ENCODE measurements around the gene NDUFC2. TPM values are rescaled to one million over a fixed set of nuclear protein-coding genes. Genes with fewer than 3 reads are reported as not detected.
"Not testable (repeated sequence)": the region's sequence is repeated elsewhere in the genome, so short reads cannot be mapped to it uniquely, and the experiment has no call there.

NDUFC2 gene
- total RNA-seq, 5 donors from 2014 or later (not counting 1 experiment from before 2014, with no cell fraction given), result 40.8 to 93.8 (median 88.1) TPM

DNA sequence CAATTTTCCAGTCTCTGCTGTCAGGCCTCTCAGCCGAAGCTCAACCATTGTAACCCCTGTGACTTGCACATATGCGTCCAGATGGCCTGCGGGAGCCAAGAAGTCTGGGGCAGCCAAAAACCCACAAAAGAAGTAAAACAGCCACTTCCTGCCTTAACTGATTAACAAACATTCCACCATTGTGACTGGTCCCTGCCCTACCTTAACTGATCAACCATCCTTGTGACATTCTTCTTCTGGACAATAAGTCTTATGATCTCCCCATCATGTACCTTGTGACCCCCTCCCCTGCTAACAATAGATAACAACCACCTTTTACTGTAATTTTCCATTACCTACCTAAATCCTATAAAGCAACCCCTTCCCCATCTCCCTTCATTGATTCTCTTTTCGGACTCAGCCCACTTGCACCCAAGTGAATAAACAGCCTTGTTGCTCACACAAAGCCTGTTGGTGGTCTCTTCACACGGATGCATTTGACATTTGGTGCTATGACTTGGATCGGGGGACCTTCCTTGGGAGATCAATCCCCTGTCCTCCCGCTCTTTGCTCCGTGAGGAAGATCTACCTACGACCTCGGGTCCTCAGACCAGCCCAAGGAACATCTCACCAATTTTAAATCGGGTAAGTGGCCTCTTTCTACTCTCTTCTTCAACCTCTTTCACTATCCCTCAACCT lies 1.3 kb upstream of the NDUFC2 start:
- H3K4me1 Mint-ChIP-seq, result peaks cover 37 to 53% (median 50%) of the 10 kb centered on the region in 3 donors
- H3K36me3 ChIP-seq (ENCODE audit: control insufficient read depth in 2 of 2, extremely low read depth in 1 of 2, insufficient read depth in 1 of 2, low read length in 1 of 2), result peaks cover 2% of the 10 kb centered on the region in 2 donors
- peaks cover 6% of the 10 kb centered on the region for H3K36me3 Mint-ChIP-seq
- POLR2A ChIA-PET, result interaction anchor here in 1 of 2 donors (0.7 kb wide), 1 partner anchor 494 kb away, joined by 7 read pairs; the partner anchor contains the start of gene NARS2
- H3K4me3 ChIP-seq (ENCODE audit: control insufficient read depth in 1 of 2, extremely low read depth in 1 of 2, low read length in 1 of 2), result no peak overlapping the region
- H3K27me3 ChIP-seq (replicated peaks in 1 of 2; ENCODE audit: control insufficient read depth in 2 of 2, extremely low read depth in 1 of 2, insufficient read depth in 2 of 2, low read length in 1 of 2), result no peaks in the 10 kb centered on the region
- H3K9me3 Mint-ChIP-seq, result no peaks in the 10 kb centered on the region
- ATAC-seq (replicated peaks in 1 of 4) (no peak), DNase-seq (peak in 3 of 35 experiments; percentile 2 to 12 (median 4))
- no peak overlapping the region for H3K27ac ChIP-seq (ENCODE audit: low read length)
- peaks cover 14 to 46% of the 10 kb centered on the region in 2 experiments for H3K4me1 ChIP-seq (ENCODE audit: control insufficient read depth in 1 of 2, extremely low read depth in 1 of 2, insufficient read depth in 2 of 2, low read length in 2 of 2)
- H3K9me3 ChIP-seq, result no peaks in the 10 kb centered on the region
- CTCF ChIA-PET, result interaction anchor here in 1 of 2 donors (2.1 kb wide), 1 partner anchor 86 kb away, joined by 12 read pairs; the partner anchor contains the start of gene INTS4
- WGBS (ENCODE audit: insufficient coverage), result 82% methylated on average over 11 of the region's 11 CpGs
- peak overlapping the region; percentile 60 to 98 for H3K27ac Mint-ChIP-seq
- peak overlapping the region; percentile 87 to 95 (median 93) for H3K4me3 Mint-ChIP-seq
- H3K27me3 Mint-ChIP-seq, result no peaks in the 10 kb centered on the region

- ChIA-PET POLR2A (interaction anchor here in 1 of 2 donors (0.7 kb wide), 1 partner anchor 495 kb away, joined by 7 read pairs; the partner anchor contains the start of gene NARS2), CTCF (interaction anchor here in 1 of 2 donors (2.1 kb wide), 1 partner anchor 85 kb away, joined by 12 read pairs; the partner anchor contains the start of gene INTS4)
- Mint-ChIP-seq H3K27me3 (no peaks in the 10 kb centered on the region), H3K4me3 (peak overlapping the region; percentile 87 to 95 (median 93)), H3K4me1 (peaks cover 42 to 59% (median 56%) of the 10 kb centered on the region in 3 donors), H3K9me3 (no peaks in the 10 kb centered on the region), H3K27ac (peak overlapping the region; percentile 86 to 98), H3K36me3 (peaks cover 6% of the 10 kb centered on the region)
- no peaks in the 10 kb centered on the region for H3K27me3 ChIP-seq (replicated peaks in 1 of 2; ENCODE audit: control insufficient read depth in 2 of 2, extremely low read depth in 1 of 2, insufficient read depth in 2 of 2, low read length in 1 of 2)
- peak overlapping the region; percentile 79 to 95 for H3K4me3 ChIP-seq (ENCODE audit: control insufficient read depth in 1 of 2, extremely low read depth in 1 of 2, low read length in 1 of 2)
- peaks cover 2 to 6% of the 10 kb centered on the region in 2 donors for H3K36me3 ChIP-seq (ENCODE audit: control insufficient read depth in 2 of 2, extremely low read depth in 1 of 2, insufficient read depth in 1 of 2, low read length in 1 of 2)
- ATAC-seq (replicated peaks in 1 of 4) (no peak), DNase-seq (no peak)
- WGBS (ENCODE audit: insufficient coverage), result 93% methylated on average over 12 of the region's 23 CpGs
- H3K4me1 ChIP-seq (ENCODE audit: control insufficient read depth in 1 of 2, extremely low read depth in 1 of 2, insufficient read depth in 2 of 2, low read length in 2 of 2), result peaks cover 16 to 52% of the 10 kb centered on the region in 2 experiments
- H3K9me3 ChIP-seq, result no peaks in the 10 kb centered on the region
- peak overlapping the region; percentile 73 for H3K27ac ChIP-seq (ENCODE audit: low read length)
Observed at GRCh38 chr11:78080084-78080817, 589 bp upstream of the NDUFC2 start.

GRCh38 chr11:78078218-78079167 lies 1.2 kb downstream of the NDUFC2 start:
- Histone ChIP-seq H3K36me3 (ENCODE audit: control insufficient read depth in 2 of 2, extremely low read depth in 1 of 2, insufficient read depth in 1 of 2, low read length in 1 of 2) (peaks cover 2 to 6% of the 10 kb centered on the region in 2 donors), H3K4me3 (ENCODE audit: control insufficient read depth in 1 of 2, extremely low read depth in 1 of 2, low read length in 1 of 2) (peak overlapping the region; percentile 79 to 95), H3K9me3 (no peaks in the 10 kb centered on the region), H3K27ac (ENCODE audit: low read length) (no peak overlapping the region), H3K27me3 (replicated peaks in 1 of 2; ENCODE audit: control insufficient read depth in 2 of 2, extremely low read depth in 1 of 2, insufficient read depth in 2 of 2, low read length in 1 of 2) (no peaks in the 10 kb centered on the region), H3K4me1 (ENCODE audit: control insufficient read depth in 1 of 2, extremely low read depth in 1 of 2, insufficient read depth in 2 of 2, low read length in 2 of 2) (peaks cover 16 to 52% of the 10 kb centered on the region in 2 experiments)
- Mint-ChIP-seq H3K9me3 (no peaks in the 10 kb centered on the region), H3K27ac (peak overlapping the region; percentile 63 to 98), H3K36me3 (peaks cover 6% of the 10 kb centered on the region), H3K4me1 (peaks cover 53 to 70% (median 61%) of the 10 kb centered on the region in 3 donors), H3K4me3 (peak overlapping the region; percentile 87 to 95 (median 93)), H3K27me3 (no peaks in the 10 kb centered on the region)
- WGBS (ENCODE audit: insufficient coverage), result 38% methylated on average over 11 of the region's 21 CpGs
- ChIA-PET POLR2A (interaction anchor here (0.6 to 0.9 kb wide), 3 partner anchors 61 to 128 kb away, joined by 3 read pairs; partner anchors contain the start of gene ALG8 (in 1 of the 2)), CTCF (interaction anchor here (0.5 to 1.4 kb wide), 9 partner anchors 32 to 837 kb away, joined by 3 to 7 read pairs (median 3); partner anchors contain the start of genes INTS4 (in 1 of the 2) and NARS2 (in 1 of the 2))
- DNase-seq, result peak in 1 of 35 experiments; percentile 7
- no peak for ATAC-seq (replicated peaks in 1 of 4)

GRCh38 chr11:78077592-78077991 lies 2.1 kb downstream of the NDUFC2 start:
- H3K9me3 Mint-ChIP-seq, H3K36me3 Mint-ChIP-seq: not testable (repeated sequence)
- POLR2A ChIA-PET, result interaction anchor here in 1 of 2 donors (0.6 kb wide), 1 partner anchor 350 kb away, joined by 3 read pairs; no protein-coding TSS in a partner anchor

DNA sequence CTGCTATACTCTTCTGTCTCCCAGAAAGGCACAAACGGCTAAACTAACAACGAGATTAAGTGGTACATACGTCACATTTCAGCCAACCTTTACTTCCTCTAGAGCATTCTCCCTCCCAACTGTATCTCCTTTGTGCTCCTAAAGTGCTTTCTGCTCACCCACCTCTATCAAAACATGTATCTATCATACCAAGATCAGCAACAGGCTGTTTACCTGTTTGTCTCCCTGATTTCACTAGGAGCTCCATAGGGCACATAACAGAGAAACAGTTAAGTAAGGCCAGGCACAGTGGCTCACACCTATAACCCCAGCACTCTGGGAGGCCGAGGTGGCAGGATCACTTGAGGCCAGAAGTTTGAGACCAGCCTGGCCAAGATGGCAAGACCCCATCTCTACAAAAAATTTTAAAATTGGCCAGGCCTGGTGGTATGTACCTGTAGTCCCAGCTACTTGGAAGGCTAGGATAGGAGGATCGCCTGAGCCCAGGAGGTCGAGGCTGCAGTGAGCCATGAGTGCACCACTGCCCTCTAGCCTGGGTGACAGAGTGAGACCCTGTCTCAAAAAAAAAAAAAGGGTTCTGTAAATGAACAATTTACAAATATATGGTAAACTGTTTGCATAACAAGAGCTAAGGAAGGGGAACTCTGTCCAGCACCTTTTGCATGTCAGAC lies 2.8 kb downstream of the NDUFC2 start:
- peaks cover 6 to 8% of the 10 kb centered on the region in 2 donors for H3K36me3 ChIP-seq (ENCODE audit: control insufficient read depth in 2 of 2, extremely low read depth in 1 of 2, insufficient read depth in 1 of 2, low read length in 1 of 2)
- peak overlapping the region in 1 of 2 donors; percentile 15 for H3K27ac Mint-ChIP-seq

More at GRCh38 chr11:78077592-78077991, 2.1 kb downstream of the NDUFC2 start:
- H3K4me3 Mint-ChIP-seq, result peak overlapping the region; percentile 87 to 95 (median 93)
- H3K4me1 Mint-ChIP-seq, result peaks cover 53 to 71% (median 65%) of the 10 kb centered on the region in 3 donors
- Histone ChIP-seq H3K4me3 (ENCODE audit: control insufficient read depth in 1 of 2, extremely low read depth in 1 of 2, low read length in 1 of 2) (peak overlapping the region in 1 of 2 donors; percentile 0), H3K4me1 (ENCODE audit: control insufficient read depth in 1 of 2, extremely low read depth in 1 of 2, insufficient read depth in 2 of 2, low read length in 2 of 2) (peaks cover 16 to 52% of the 10 kb centered on the region in 2 experiments)
- not testable (repeated sequence) for H3K36me3 ChIP-seq (ENCODE audit: control insufficient read depth in 2 of 2, extremely low read depth in 1 of 2, insufficient read depth in 1 of 2, low read length in 1 of 2); H3K27me3 ChIP-seq (replicated peaks in 1 of 2; ENCODE audit: control insufficient read depth in 2 of 2, extremely low read depth in 1 of 2, insufficient read depth in 2 of 2, low read length in 1 of 2); H3K27ac ChIP-seq (ENCODE audit: low read length); H3K9me3 ChIP-seq; ATAC-seq (replicated peaks in 1 of 4); H3K27me3 Mint-ChIP-seq; DNase-seq
- H3K27ac Mint-ChIP-seq, result peak overlapping the region; percentile 23 to 61
- CTCF ChIA-PET, result interaction anchor here (0.6 to 1.4 kb wide), 5 partner anchors 8 to 486 kb away, joined by 3 to 7 read pairs (median 4); partner anchors contain the start of genes ALG8 (in 1 of the 2) and INTS4 (in 1 of the 2)
- WGBS (ENCODE audit: insufficient coverage), result 81% methylated on average over 4 of the region's 4 CpGs

More for the DNA sequence above, 2.8 kb downstream of the NDUFC2 start:
- peaks cover 14% of the 10 kb centered on the region for H3K36me3 Mint-ChIP-seq
- POLR2A ChIA-PET, result interaction anchor here in 1 of 2 donors (0.6 to 0.9 kb wide), 2 partner anchors 9 to 350 kb away, joined by 3 to 5 read pairs; no protein-coding TSS in a partner anchor
- Histone ChIP-seq H3K9me3 (no peaks in the 10 kb centered on the region), H3K27ac (ENCODE audit: low read length) (no peak overlapping the region), H3K27me3 (replicated peaks in 1 of 2; ENCODE audit: control insufficient read depth in 2 of 2, extremely low read depth in 1 of 2, insufficient read depth in 2 of 2, low read length in 1 of 2) (no peaks in the 10 kb centered on the region), H3K4me3 (ENCODE audit: control insufficient read depth in 1 of 2, extremely low read depth in 1 of 2, low read length in 1 of 2) (no peak overlapping the region), H3K4me1 (ENCODE audit: control insufficient read depth in 1 of 2, extremely low read depth in 1 of 2, insufficient read depth in 2 of 2, low read length in 2 of 2) (peaks cover 16 to 52% of the 10 kb centered on the region in 2 experiments)
- no peaks in the 10 kb centered on the region for H3K9me3 Mint-ChIP-seq
- CTCF ChIA-PET, result interaction anchor here in 1 of 2 donors (0.6 to 1.2 kb wide), 3 partner anchors 7 to 487 kb away, joined by 3 to 4 read pairs (median 3); partner anchors contain the start of gene ALG8
- no peak for ATAC-seq (replicated peaks in 1 of 4)
- peak overlapping the region; percentile 0 to 87 (median 14) for H3K4me3 Mint-ChIP-seq
- H3K27me3 Mint-ChIP-seq, result no peaks in the 10 kb centered on the region
- peaks cover 51 to 70% (median 67%) of the 10 kb centered on the region in 3 donors for H3K4me1 Mint-ChIP-seq
- DNase-seq, result no peak
- WGBS (ENCODE audit: insufficient coverage), result 71% methylated on average over 5 of the region's 6 CpGs
